K562 (cell line): ENCODE data around the gene ACYP2. TPM values are rescaled to one million over a fixed set of nuclear protein-coding genes. Genes with fewer than 3 reads are reported as not detected.

Experiments used
- ATAC-seq: fragments of 200-7000 bp; cut with Tn5 transposase; 3 replicates; pipeline ENCODE4 v1.9.1; 2020; ENCODE audit warnings: moderate library complexity
- BruUV-seq: library from RNA; stranded (reverse); fragments of 400-500 nt; replicated peaks from 2 replicates; lab custom pipeline; 2021; lab: Mats Ljungman, UMichigan
- CTCF ChIA-PET: fragments of 300-600 bp; formaldehyde crosslinking; extraction: SDS; loops from one replicate; lab custom pipeline; 2021; ENCODE audit warnings: low intra/inter-chr PET ratio; lab: Yijun Ruan, JAX
- POLR2A ChIA-PET: fragments of 300-600, 350-650 bp; sonication (Branson Sonifier 250); formaldehyde crosslinking; extraction: SDS; loops from one replicate; lab custom pipeline; 2021; ENCODE audit warnings: antibody characterized with exemption, inconsistent platforms; lab: Yijun Ruan, JAX
- DNase-seq, 4 experiments: peaks; one replicate each; pipeline versions ENCODE4 v3.0.0 to v3.0.0-alpha.2; 2011 to 2018; ENCODE audit warnings: low spot score in 3 of 4, mixed read lengths in 3 of 4; ENCODE audit errors: extremely low read depth in 1 of 4
- FAIRE-seq: peaks from 2 replicates; lab custom pipeline; 2011; peaks lifted over from hg19 to GRCh38; lab: Jason Lieb, UNC
- H2AFZ ChIP-seq: 2 replicates; pipeline ENCODE4 v1.6.0; 2011; ENCODE audit warnings: low read depth, low read length, control low read depth, inconsistent platforms
- H3K27ac ChIP-seq: fragments of 200-600 bp; 3 replicates; pipeline ENCODE4 v1.8.0; 2011; ENCODE audit warnings: low read depth, mild to moderate bottlenecking, control low read depth, inconsistent platforms, low read length, moderate library complexity, mixed read lengths; ENCODE audit errors: extremely low read depth
- H3K27me3 ChIP-seq, 2 experiments: fragments of 300-600 bp in 1 of 2; 2 replicates in 1 of 2; 3 replicates in 1 of 2; pipeline versions ENCODE4 v1.6.0 to v1.8.0; 2011; ENCODE audit warnings: inconsistent platforms in 2 of 2, low read length in 2 of 2, mild to moderate bottlenecking in 1 of 2, mixed read lengths in 1 of 2, moderate library complexity in 1 of 2; ENCODE audit not compliant: control insufficient read depth in 2 of 2, insufficient read depth in 2 of 2
- H3K36me3 ChIP-seq: fragments of 300-600 bp; 3 replicates; pipeline ENCODE4 v1.8.0; 2011; ENCODE audit warnings: mild to moderate bottlenecking, low read length, inconsistent platforms; ENCODE audit not compliant: control insufficient read depth, insufficient read depth
- H3K4me1 ChIP-seq, 2 experiments: fragments of 200-600 bp in 1 of 2; replicated peaks in 1 of 2; 2 replicates in 1 of 2; 3 replicates in 1 of 2; pipeline versions ENCODE4 v1.5.1 to v1.8.0; 2011; ENCODE audit warnings: inconsistent platforms in 2 of 2, low read length in 2 of 2, mild to moderate bottlenecking in 1 of 2, mixed read lengths in 1 of 2, moderate library complexity in 1 of 2; ENCODE audit not compliant: control insufficient read depth in 2 of 2, insufficient read depth in 2 of 2
- H3K4me2 ChIP-seq: 2 replicates; pipeline ENCODE4 v1.6.1; 2011; ENCODE audit warnings: low read length, control low read depth, inconsistent platforms, mixed read lengths; ENCODE audit not compliant: insufficient read depth
- H3K4me3 ChIP-seq: fragments of 200-600 bp; sonication (generic), shearing (Covaris generic); 2 replicates; pipeline ENCODE4 v1.5.1; 2016; ENCODE audit warnings: control low read depth, inconsistent platforms
- H3K79me2 ChIP-seq: fragments of 200-600 bp; 3 replicates; pipeline ENCODE4 v1.8.0; 2011; ENCODE audit warnings: low read length, inconsistent platforms; ENCODE audit not compliant: control insufficient read depth, insufficient read depth
- H3K9ac ChIP-seq, 2 experiments: 2 replicates each; pipeline versions ENCODE4 v1.6.0 to v1.6.1; 2011; ENCODE audit warnings: low read depth in 2 of 2, low read length in 2 of 2, control low read depth in 1 of 2, inconsistent platforms in 1 of 2, mild to moderate bottlenecking in 1 of 2, mixed read lengths in 1 of 2; ENCODE audit not compliant: insufficient read depth in 1 of 2
- H3K9me1 ChIP-seq: one replicate; pipeline ENCODE4 v1.6.0; 2011; ENCODE audit warnings: inconsistent platforms, mild to moderate bottlenecking, low read length, moderate library complexity; ENCODE audit not compliant: control insufficient read depth, insufficient read depth
- H3K9me3 ChIP-seq: replicated peaks from 2 replicates; pipeline ENCODE4 v1.5.1; 2011; ENCODE audit warnings: low read depth, low read length, inconsistent platforms; ENCODE audit not compliant: control insufficient read depth, insufficient read depth
- H4K20me1 ChIP-seq: replicated peaks from 2 replicates; pipeline ENCODE4 v1.6.1; 2011; ENCODE audit warnings: low read length, inconsistent platforms, mixed read lengths; ENCODE audit not compliant: control insufficient read depth, insufficient read depth
- CHD1 ChIP-seq: fragments of 200-600 bp; sonication (generic); IDR thresholded peaks from one replicate; pipeline ENCODE4 v1.6.1; 2012; ENCODE audit warnings: mild to moderate bottlenecking, moderate library complexity, low read length, inconsistent platforms
- CHD4 ChIP-seq: fragments of 200-600 bp; sonication (generic); IDR thresholded peaks from 3 replicates; pipeline ENCODE4 v1.6.1; 2012; ENCODE audit warnings: low read depth, mild to moderate bottlenecking, mixed read lengths, low read length, inconsistent platforms; ENCODE audit not compliant: insufficient read depth, insufficient replicate concordance, poor library complexity, severe bottlenecking
- DNMT1 ChIP-seq: fragments of 450-650 bp; IDR thresholded peaks from 2 replicates; pipeline ENCODE4 v1.6.1; 2016; ENCODE audit warnings: antibody characterized with exemption, mild to moderate bottlenecking
- EZH2 ChIP-seq: IDR thresholded peaks from 2 replicates; pipeline ENCODE4 v1.6.1; 2012; ENCODE audit warnings: low read depth, mild to moderate bottlenecking, inconsistent platforms, low read length, borderline replicate concordance
- HMG20A ChIP-seq: fragments of 450-650 bp; formaldehyde crosslinking; conservative IDR thresholded peaks from 2 replicates; pipeline ENCODE4 v1.4.0; 2020; ENCODE audit warnings: mild to moderate bottlenecking, mixed read lengths
- KLF16 ChIP-seq: IDR thresholded peaks from 2 replicates; pipeline ENCODE4 v1.6.1; 2016; ENCODE audit warnings: antibody characterized with exemption
- KLF6 ChIP-seq: fragments of 250-450 bp; sonication (Bioruptor Pico); IDR thresholded peaks from 2 replicates; pipeline ENCODE4 v1.4.0; 2020; ENCODE audit warnings: mild to moderate bottlenecking, moderate library complexity, borderline replicate concordance
- MAFF ChIP-seq: IDR thresholded peaks from 2 replicates; pipeline ENCODE4 v1.6.1; 2012; ENCODE audit warnings: low read length, improper control_type of control experiment
- MCM2 ChIP-seq: fragments of 450-650 bp; IDR thresholded peaks from 2 replicates; pipeline ENCODE4 v1.6.1; 2017; ENCODE audit warnings: low read depth, mild to moderate bottlenecking
- NR0B1 ChIP-seq: fragments of 450-650 bp; IDR thresholded peaks from one replicate; pipeline ENCODE4 v1.6.1; 2018; ENCODE audit warnings: mild to moderate bottlenecking, moderate library complexity; ENCODE audit not compliant: partially characterized antibody
- PCBP2 ChIP-seq: fragments of 200-400 bp; formaldehyde crosslinking; IDR thresholded peaks from 2 replicates; pipeline ENCODE4 v1.6.1; 2018; ENCODE audit warnings: low read length, low read depth, mild to moderate bottlenecking, moderate library complexity; ENCODE audit not compliant: poor library complexity, severe bottlenecking
- RUNX1 ChIP-seq: sonication (generic); IDR thresholded peaks from 2 replicates; pipeline ENCODE4 v1.6.1; 2016; ENCODE audit warnings: antibody characterized with exemption, low read depth
- SIN3B ChIP-seq: fragments of 450-650 bp; IDR thresholded peaks from 2 replicates; pipeline ENCODE4 v1.6.1; 2017; ENCODE audit warnings: low read depth, mild to moderate bottlenecking, moderate library complexity
- WHSC1 ChIP-seq: IDR thresholded peaks from one replicate; pipeline ENCODE4 v1.6.1; 2012; ENCODE audit warnings: low read length, control low read depth, inconsistent platforms
- ZBTB12 ChIP-seq: fragments of 250-450 bp; sonication (Bioruptor Pico); IDR thresholded peaks from 2 replicates; pipeline ENCODE4 v1.4.0; 2020
- ZKSCAN1 ChIP-seq: fragments of 150-350 bp; IDR thresholded peaks from 2 replicates; pipeline ENCODE4 v1.6.1; 2016; ENCODE audit warnings: low read depth, low read length
- ZNF561 ChIP-seq: fragments of 450-650 bp; formaldehyde crosslinking; conservative IDR thresholded peaks from 2 replicates; pipeline ENCODE4 v1.4.0; 2020; ENCODE audit warnings: mild to moderate bottlenecking, moderate library complexity
- WGBS: fragments of 100-300 bp; shearing (Covaris generic); methylation state at CpG from one replicate; pipeline ENCODE4 v1.1.6; 2016; ENCODE audit warnings: low coverage, mixed read lengths; ENCODE audit not compliant: insufficient coverage; ENCODE audit errors: missing lambda C conversion rate; 5-methylcytosine and 5-hydroxymethylcytosine counted together
- in situ Hi-C: fragments of 300-500 bp; cut with MboI; formaldehyde crosslinking; loops from 4 replicates; pipeline ENCODE4 v1.15.0; 2018; ENCODE audit warnings: inconsistent platforms, mixed read lengths
- intact Hi-C: fragments of 100-400 bp; cut with micrococcal nuclease; formaldehyde crosslinking; loops from 2 replicates; pipeline ENCODE4 v1.14.2; 2022
- polyA plus RNA-seq, 8 experiments: library from polyadenylated mRNA; depleted of rRNA in 4 of 8; stranded (reverse) in 5 of 8; unstranded in 3 of 8; fragments of >200 nt; fragmentation: Nextera tagmentation in 2 of 8; fragmentation: Illumina TruSeq in 1 of 8; extraction: Ambion mirVana in 2 of 8; extraction: Trizol in 1 of 8; gene quantifications; 2 replicates each; pipeline versions ENCODE4 v1.2.1 to v1.2.3, GENCODE V29; 2011 to 2014; ENCODE audit warnings: inconsistent platforms in 1 of 8, missing spikeins in 1 of 8
- total RNA-seq, 7 experiments: library from RNA; depleted of rRNA in 6 of 7; stranded (reverse); fragments of >200 nt in 6 of 7; fragmentation: Illumina TruSeq in 2 of 7; extraction: Trizol in 2 of 7; gene quantifications; 2 replicates each; pipeline versions ENCODE4 v1.2.1 to v1.2.3, GENCODE V29; 2011 to 2021; ENCODE audit warnings: low replicate concordance in 1 of 7

Gene ACYP2
- total and polyA plus RNA-seq, 9 of the 15 experiments (the other 6 are each of a cell fraction or from before 2014, with no cell fraction given) = 1.0 to 4.1 (median 2.0) TPM

- intact Hi-C loops = no loop called here
- no peak overlapping the region for H2AFZ ChIP-seq
- no peak for ATAC-seq
- H3K27me3 ChIP-seq = no peaks in the 10 kb centered on the region; a peak in 1 of 5 replicates
- H4K20me1 ChIP-seq = no peaks in the 10 kb centered on the region
- CTCF ChIA-PET = no interaction called here
- POLR2A ChIA-PET = no interaction called here
- no peak for DNase-seq
- in situ Hi-C loops = no loop called here
- H3K9ac ChIP-seq = no peak overlapping the region
- H3K4me2 ChIP-seq = no peak overlapping the region
- WGBS = 38% methylated on average over 2 of the region's 2 CpGs
- H3K79me2 ChIP-seq = peaks cover 13% of the 10 kb centered on the region; the same call in 2 of the 3 replicates
- H3K9me1 ChIP-seq = no peaks in the 10 kb centered on the region
- H3K36me3 ChIP-seq = no peaks in the 10 kb centered on the region; the same call in 2 of the 3 replicates
- no peak overlapping the region for H3K4me3 ChIP-seq
- no peak for TF ChIP-seq CHD4
- TF ChIP-seq HMG20A (CRISPR knock-in tag) = no peak
- no peak for TF ChIP-seq SIN3B
- TF ChIP-seq ZBTB12 (CRISPR knock-in tag) = no peak
- no peak for TF ChIP-seq ZKSCAN1
- TF ChIP-seq EZH2 = no peak
- TF ChIP-seq ZNF561 (CRISPR knock-in tag) = no peak
- no peak for TF ChIP-seq KLF16
- no peak for TF ChIP-seq RUNX1
- no peak for TF ChIP-seq WHSC1
- no peak for TF ChIP-seq NR0B1
- no peak for TF ChIP-seq DNMT1
- no peak for TF ChIP-seq KLF6 (CRISPR knock-in tag)
- no peak for TF ChIP-seq MAFF
- TF ChIP-seq MCM2 = no peak
- no peak for TF ChIP-seq CHD1
- no peak for TF ChIP-seq PCBP2
- TF ChIP-seq, all 486 proteins: peak for 0
- H3K9me3 ChIP-seq = no peaks in the 10 kb centered on the region
- no peak for FAIRE-seq
- no peak overlapping the region for H3K27ac ChIP-seq
- no TSS peak for BruUV-seq
- H3K4me1 ChIP-seq = peaks cover 0 to 5% of the 10 kb centered on the region in 2 experiments; a peak in 2 of 5 replicates
Observed at GRCh38 chr2:54224997-54225396, 109.6 kb downstream of the ACYP2 start.
